M059J (cell line): ENCODE data around the gene FER. TPM values are rescaled to one million over a fixed set of nuclear protein-coding genes. Genes with fewer than 3 reads are reported as not detected.
"Not testable (repeated sequence)": the region's sequence is repeated elsewhere in the genome, so short reads cannot be mapped to it uniquely, and the experiment has no call there.

Experiments
- DNase-seq: peaks from one replicate; pipeline ENCODE4 v3.0.0-alpha.2; 2012; ENCODE audit warnings: low read depth
- total RNA-seq: library from RNA; depleted of rRNA; stranded (reverse); fragments of >200 nt; shearing (Covaris generic); gene quantifications from 2 replicates; pipeline ENCODE4 v1.2.3, GENCODE V29; 2014

The FER gene
- total RNA-seq, 1 experiment from 2014 or later = 9.0 TPM

DNA sequence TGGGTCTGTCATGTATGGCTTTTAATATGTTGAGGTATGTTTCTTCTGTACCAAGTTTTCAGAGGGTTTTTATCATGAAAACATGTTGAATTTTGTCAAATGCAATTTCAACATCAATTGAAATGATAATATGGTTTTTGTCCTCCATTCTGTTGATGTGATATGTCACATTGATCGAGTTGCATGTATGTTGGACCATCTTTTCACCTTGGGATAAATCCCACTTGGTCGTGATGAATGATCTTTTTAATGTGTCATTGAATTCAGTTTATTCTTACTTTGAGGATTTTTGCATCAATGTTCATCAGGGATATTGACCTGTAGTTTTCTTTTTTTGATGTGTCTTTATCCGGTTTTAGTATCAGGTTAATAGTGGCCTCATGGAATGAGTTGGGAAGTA is 373.5 kb downstream of the FER start:
- DNase-seq = no peak

DNA sequence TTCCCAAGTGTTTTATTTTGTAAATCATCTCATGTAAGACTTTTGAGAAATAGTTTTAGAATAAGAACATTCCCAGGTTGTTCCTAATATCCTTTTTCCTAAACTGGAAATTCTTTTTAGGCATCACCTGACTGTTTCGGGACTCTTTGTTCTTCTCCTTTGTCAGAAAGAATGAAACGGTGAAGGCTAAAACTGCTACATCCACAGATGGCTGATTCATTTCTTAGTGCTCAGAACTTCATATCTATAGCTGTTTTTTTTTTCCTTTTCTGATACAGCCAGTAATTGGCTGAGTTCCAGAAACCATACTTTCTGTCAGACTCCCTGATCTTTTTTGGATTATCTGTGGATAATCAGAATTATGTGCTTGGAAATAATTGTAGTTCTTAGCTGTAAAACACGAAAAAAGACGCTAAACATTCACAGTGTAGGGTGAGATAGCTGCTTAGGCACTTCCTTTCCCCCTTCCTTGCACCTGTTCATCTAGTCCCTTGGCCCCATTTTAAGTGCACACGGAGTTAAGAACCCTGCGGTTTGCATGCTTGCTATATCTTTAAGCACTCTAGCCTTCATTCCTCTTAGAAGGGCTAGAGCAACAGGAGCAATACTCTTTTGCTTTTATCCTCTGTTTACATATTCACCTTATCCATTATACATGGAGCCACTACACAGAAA is 378.2 kb downstream of the FER start:
- no peak for DNase-seq

DNA sequence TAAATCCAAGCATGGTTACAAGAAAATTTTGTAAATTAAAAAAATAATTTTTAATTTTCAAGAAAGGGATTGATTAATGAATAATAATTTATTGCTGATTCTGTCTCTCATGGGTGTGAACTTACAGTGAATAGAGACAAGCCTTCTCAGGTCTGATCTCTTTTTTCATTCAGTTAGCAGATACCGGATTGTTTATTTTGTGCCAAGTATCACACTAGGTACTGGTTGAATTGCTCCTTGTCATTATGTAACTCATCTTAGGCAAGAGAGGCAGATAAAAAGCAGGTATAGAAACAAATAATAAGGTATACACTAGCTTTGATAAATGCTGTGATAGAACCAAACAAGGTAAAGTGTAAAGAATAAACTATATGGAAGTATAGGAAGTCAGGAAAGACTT is 378.8 kb downstream of the FER start:
- no peak for DNase-seq

DNA sequence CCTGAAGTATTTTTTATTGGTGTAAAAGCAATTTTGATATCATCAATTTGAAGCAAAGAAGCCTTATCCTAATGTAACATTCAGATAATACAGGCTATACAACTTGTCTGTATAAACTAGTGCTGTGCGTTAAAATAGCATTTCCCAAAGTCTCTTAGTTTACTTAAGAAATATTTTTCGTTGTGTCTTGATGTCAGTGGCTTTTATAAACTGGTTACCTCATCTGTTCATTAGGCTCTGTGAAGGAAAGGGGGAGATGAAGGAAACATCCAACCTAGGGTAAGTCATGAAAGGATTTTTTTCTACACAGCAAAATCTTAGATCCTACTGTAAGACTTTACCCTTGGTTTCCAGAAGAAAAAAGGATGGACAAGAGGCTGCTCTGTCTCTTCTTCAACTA is 389.2 kb downstream of the FER start:
- DNase-seq = no peak

DNA sequence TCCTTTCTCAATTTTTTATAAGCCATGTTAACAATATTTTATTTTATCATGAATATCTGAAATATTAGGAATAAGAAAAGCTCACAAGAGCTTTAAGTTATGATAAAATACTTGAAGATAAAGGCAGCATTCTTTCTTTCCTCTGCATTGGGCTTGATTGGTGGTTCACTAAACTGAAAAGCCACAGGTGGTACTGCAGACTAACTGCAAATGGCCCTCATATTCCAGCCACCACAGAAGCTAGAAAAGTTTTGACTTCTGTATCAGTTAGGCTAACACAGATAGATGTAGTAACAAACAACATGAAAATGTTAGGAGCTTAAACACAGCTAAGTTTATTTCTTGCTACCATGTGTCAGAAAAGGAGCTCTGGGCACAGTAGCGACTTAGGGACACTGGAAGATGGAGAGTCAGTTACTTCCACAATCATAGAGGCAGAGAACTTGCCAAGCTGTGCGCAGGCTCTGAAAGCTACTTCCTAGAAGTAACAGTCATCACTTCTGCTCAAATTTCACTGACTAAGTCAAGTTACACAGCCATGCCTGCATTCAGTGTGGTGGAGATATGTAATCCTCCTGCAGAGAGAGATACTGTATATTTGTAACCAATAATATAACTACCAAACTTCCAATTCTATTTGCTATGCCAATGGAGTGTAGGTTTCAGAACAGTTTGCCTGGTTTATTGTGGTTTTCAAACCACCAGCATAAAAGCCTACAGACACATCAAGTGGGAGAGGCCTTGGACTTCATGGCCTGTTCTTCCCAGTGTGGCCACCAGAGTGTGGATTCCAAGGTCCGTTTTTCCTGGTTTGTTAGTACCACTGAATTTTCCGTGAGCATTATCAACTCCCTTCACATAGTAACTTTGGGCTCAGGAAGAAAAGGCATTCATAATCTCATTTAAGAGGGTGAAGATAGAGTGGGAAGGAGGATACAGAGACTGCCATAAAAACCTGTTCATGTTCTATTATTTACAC is 393.8 kb downstream of the FER start:
- DNase-seq = no peak

DNA sequence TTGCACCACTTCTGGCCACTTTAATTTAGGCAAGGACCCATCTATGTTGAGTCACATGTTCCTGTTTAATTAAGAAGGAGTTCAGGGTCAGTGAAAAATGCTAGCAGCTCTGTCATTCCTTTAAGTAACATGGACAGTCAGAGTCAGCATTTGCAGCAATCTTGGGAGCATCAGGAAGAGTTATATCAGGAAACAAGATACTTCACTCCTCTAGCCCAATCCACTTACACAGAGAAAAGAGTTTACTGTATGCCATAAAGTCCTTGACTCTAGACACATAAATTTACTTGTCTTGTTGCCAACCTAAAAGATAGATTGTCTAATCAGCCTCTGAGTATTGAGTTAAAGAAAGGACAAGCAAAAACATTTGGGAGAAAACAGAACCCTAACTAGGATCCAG is 395.3 kb downstream of the FER start:
- no peak for DNase-seq

- no peak for DNase-seq
Observed at GRCh38 chr5:109145139-109145538, 397.4 kb downstream of the FER start.

GRCh38 chr5:109146591-109146990 is 398.9 kb downstream of the FER start:
- DNase-seq = no peak

DNA sequence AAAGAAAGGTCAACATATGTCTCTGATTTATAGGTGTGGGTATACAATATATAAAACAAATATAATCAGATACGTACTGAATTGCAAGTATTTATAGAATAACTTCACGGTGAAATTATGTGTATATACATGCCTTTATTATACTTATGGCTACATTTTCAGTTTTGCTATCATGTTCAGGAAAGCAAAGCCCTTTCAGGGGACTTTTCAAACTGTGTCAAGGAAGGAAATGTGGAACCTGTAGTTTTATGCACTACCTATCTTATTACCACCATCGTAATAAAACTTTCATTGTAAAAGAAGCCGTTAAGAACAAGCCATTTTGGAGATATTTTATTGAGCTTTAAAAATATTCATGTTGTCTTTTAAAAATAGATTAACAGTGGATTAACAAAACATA is 404.9 kb downstream of the FER start:
- no peak for DNase-seq

DNA sequence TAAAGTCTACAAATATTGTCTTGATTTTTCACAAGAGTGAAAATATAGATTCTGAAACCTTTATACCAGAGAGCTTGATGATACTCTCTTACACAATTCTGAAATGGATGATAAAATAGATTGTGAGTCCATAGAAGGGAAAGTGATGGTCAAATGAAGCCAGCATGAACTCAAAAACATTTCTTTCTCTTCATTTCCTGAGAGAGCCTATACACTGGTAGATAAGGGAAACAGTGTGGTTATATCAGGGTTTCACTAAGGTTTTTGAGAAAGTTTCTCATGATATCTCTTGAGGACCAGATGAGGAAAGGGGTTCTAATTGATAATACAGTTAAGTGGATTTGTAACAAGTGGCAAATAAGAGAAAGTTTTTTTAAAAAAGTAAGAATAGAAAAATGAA is 407.9 kb downstream of the FER start:
- no peak for DNase-seq

- DNase-seq = no peak
Observed at GRCh38 chr5:109156885-109157284, 409.2 kb downstream of the FER start.

DNA sequence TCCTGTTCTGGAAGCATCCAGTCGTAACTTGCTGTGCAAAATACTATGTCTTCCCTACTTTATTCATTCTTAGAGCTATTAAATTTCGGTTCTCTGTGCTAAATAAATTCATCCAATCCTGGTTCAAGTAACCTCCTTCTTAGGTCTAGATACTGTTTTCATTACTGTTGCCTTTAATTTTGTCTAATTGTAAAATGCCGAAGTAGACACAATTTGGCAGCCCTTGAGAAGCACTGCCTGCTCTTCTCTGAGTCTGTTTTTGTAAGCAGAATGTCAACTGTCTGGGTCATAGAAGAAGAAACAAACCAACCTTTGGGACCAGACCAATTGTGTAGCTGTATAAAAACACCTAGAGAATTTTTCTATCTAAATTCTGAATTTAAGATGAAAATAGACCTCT is 412.8 kb downstream of the FER start:
- no peak for DNase-seq

GRCh38 chr5:109161914-109162683 is 414.4 kb downstream of the FER start:
- no peak for DNase-seq

- no peak for DNase-seq
Observed at GRCh38 chr5:109163336-109163735, 415.6 kb downstream of the FER start.

DNA sequence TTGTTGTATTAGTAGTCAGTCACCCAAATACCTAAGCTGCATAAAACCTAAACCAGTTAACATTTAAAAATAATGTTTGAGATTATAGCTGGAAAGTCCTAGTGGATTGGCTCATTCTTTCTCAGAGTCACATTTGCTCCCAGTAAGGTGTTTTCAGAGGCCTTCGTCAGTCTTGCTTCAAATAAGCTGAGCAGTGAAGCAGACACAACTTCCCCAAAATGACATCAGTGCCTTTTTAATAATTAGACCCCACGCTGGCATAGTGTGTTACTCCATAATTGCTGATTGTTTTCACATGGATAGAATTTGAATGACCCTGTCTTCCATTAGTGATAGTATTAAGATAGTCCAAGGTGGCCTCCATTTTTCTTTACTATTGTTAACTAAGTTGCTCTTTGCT is 416.3 kb downstream of the FER start:
- no peak for DNase-seq

- no peak for DNase-seq
Observed at GRCh38 chr5:109167586-109167985, 419.9 kb downstream of the FER start.

DNA sequence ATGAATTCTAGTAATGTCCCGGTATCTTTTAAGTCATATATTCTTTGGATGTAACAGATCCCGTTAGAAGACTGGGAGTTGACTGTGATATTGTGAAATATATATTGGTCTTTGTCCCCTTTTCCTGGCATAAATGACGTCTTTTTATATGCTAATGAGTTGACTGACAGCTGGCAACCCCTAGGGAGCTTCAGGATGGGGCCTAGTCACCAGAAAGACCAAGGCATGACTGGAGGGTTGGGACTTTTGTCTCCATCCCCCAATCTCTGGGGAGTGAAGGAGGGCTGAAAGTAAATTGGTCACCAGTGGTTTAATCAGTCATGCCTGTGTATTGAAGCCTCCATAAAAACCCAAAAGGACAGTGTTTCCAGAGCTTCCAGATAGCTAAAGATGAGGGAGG is 420.5 kb downstream of the FER start:
- no peak for DNase-seq

GRCh38 chr5:109170629-109171350 is 423.1 kb downstream of the FER start:
- DNase-seq = no peak

DNA sequence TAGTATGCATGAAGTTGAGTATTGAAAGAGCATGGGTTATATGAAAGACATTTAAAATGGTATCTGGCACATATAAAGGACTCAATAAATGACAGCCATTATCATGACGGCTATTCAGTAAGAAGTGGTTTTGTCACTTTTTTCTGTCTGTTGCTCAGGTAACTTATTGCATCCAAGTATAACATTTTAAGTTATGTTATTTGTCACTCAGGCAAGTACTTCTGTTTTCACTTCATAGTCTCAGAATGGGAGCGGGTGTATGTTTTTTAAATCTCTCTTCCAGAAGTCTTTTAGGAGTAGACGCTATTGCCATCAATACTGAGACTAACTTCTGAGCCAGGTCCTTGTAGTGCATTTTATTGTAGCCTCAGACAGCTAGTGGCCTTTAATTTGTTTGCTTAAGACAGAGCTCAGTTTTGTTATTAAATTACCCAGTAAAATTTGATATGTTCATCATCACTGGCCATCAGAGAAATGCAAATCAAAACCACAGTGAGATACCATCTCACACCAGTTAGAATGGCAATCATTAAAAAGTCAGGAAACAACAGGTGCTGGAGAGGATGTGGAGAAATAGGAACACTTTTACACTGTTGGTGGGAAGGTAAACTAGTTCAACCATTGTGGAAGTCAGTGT is 423.9 kb downstream of the FER start:
- not testable (repeated sequence) for DNase-seq

DNA sequence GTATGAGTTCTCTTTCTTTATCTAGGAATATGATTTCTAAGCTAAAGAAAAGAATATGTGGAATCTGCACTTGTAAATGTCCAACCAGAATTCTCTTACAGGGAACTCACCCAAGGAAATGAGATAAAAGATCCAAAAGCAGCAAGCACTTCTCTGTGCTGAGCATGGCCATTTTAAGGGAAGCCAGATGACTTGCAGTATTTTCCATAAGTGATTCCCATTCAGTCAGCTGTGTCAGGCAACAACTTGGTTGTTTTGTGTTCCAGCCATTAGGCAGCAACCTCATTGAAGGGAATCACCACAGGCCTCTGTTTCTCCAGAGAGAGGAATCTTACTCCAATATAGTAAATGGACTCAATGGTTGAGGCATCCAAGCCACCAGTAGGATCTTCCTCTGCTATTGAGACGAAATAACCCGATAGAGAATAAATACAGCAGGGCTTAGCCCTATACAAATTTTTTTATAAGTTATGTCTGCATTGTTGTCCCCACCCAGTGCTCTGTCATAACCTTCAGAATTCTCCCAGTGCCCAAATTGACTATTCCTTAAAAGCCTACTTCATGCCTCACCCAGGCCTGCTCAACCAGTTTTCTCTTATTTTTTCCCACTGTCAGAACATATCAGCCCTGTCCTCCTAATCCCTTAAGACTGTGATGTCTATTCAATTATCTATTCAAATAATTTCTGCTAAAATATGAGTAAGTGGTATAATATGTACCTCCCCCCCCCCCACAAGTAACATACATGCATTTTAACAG is 425.5 kb downstream of the FER start:
- DNase-seq = no peak
